Stimulated activated CD4-positive, alpha-beta T cell treated with anti-CD3 and anti-CD28 coated beads, Interleukin-12 subunit alpha, Interleukin-12 subunit beta, amount 100 ng/mL, for 4 hours (primary cell): Measurements from ENCODE around the gene SH3RF3.
A peak's percentile ranks its signal among the peaks of the same experiment; 100 is the strongest.
"Not testable (repeated sequence)": the region's sequence is repeated elsewhere in the genome, so short reads cannot be mapped to it uniquely, and the experiment has no call there.

Experiments
- DNase-seq: peaks from one replicate; pipeline ENCODE4 v3.0.0-alpha.2; 2020

SH3RF3 gene

DNA sequence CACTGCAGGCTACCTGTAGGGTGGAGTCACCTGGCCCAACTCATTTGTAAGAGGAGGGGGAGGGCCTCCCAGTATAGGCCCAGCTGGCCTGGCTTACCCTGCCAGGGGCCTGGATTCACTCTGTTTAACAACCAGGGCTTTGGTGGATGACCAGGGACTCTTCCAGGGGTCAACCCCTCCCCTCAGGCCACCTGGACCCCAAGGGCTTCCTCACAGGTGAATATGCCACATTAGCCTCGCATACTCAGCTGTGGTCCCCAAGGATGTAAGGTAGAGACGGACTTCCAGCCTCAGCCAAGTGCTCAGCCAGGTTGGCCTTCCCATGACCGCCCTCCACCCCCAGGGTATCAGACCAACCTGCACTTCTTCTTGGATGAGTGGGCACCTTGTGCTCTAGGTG is 8.8 kb upstream of the SH3RF3 start:
- no peak for DNase-seq

- DNase-seq: not testable (repeated sequence)
Measured at GRCh38 chr2:109120686-109121085, 8.3 kb upstream of the SH3RF3 start.

DNA sequence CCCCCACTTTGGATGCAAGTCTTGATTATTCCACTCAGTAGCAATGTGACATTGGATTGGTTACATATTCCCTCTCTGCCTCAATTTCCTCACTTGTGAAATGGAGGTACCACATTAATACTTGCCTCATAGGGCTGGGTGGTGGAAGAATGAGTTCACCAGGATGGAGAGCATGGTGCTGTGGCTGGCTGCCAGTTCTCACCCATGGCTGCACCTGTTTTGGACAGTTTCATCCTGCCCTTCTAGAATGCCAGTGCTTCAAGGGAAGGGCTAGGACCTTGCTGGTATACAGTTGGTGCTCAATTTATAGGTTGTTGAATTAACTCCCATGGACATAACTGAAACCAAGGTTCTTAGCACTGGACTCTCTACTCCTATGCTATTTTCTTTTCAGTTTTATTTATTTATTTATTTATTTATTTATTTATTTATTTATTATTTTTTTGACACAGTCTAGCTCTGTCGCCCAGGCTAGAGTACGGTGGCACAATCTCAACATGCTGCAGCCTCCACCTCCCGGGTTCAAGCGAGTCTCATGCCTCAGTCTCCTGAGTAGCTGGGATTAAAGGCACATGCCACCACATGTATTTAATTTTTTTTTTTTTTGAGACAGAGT is 5.3 kb upstream of the SH3RF3 start:
- no peak for DNase-seq

DNA sequence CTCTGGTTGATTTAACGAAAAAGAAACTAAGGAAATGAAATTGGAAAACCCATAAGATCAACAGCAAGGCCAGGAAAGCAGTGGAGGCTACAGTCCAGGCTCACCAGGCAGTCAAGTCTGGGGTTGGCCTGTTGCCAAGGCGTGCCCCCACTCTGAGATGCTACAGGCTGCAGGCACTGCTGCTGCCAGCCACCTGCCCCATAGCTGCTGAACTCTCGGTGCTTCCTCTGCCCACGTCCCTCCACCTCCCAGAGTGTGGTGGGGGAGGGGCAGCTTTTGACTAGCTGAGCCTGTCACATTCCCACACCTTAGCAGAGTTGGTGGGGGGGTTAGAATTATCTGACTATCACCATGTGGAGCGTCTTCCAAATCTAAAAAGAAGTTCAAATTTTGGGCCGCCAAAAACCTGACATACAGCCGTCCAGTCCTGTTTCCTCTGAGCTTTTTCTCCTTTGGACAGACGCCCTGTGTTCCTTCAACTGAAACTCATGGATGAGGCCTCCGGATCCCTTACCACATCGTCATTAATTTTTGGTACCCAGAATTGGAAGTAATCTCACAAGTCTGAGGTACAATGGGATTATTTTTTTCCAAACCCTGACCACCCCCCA is 3.9 kb upstream of the SH3RF3 start:
- no peak for DNase-seq

DNA sequence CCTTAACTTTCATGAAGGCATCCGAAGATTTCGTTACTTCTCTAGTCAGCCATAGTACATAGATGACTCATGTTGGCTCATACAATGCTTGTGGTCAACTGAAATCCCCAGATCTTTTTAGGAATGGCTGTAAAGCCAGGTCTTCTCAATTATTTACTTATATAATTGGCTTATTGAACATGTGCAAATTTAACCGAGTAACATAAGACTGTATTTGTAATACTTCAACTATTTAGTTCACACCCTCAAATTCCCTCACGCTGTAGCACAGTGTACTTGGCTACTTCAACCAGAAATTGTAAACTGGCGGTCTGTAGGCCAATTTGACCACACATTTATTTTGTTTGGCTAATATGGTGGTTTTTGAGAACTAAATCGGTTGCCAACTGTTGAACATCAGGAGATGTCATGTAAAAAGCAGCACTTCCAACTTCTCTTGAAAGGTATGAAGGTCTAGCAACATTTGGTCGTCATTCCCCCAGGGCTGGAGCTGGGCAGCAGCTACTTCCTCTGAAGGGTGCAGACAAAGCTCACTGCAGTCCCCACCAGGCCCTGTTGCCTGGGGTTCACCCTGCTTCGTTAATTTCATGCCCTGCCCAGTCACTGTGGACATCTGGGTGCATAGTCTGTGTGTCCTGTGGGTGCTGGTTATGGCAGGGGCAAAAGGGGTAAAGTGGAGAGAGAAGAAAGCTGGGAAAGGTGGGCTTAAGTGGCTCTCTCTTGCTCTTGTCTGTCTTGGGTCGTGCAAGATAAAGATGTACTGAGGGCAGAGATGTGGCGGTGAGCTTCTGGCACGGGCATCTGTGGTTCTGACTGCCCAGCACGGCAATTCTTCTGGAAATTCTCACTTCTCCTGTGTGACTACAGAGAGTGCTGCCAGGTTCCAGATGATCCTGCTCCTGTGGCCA is 3.2 kb upstream of the SH3RF3 start:
- no peak for DNase-seq

DNA sequence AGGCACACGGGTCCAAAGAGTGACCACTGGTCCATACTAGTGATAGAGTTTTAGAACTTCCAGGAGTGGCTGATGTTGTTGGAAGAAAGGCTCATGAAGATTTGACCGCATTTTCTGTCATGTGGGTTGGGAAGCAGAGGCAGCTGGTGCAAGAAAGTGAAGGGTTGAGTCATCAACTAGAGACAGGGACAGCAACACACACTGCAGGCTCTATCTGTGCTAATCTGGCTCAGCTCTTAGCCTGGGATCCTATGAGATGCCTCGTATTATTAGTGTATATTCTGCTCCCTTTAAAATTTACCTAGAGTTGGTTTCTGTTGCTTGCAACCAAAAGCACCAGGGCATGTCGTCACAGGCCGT is 2.5 kb upstream of the SH3RF3 start:
- no peak for DNase-seq

DNA sequence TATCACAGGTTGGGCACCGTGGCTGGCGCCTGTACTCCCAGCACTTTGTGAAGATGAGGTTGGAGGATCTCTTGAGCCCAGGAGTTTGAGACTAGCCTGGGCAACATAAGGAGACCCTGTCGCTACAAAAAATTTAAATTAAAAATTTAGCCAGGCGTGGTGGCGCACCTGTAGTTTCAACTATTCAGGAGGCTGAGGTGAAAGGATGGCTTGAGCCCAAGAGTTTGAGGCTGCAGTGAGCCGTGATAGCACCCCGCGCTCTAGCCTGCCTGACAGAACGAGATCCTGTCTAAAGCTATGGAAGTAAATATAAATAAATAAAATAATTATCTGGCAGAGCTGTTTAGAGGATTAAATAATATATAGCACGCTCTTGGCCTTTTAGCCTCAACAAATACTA is 1.4 kb upstream of the SH3RF3 start:
- DNase-seq: no peak

- peak; percentile 72 for DNase-seq
Measured at GRCh38 chr2:109128048-109128615, 873 bp upstream of the SH3RF3 start.

- peak; percentile 20 for DNase-seq
Measured at GRCh38 chr2:109129356-109129920, 433 bp downstream of the SH3RF3 start.

- DNase-seq: peak; percentile 13
Measured at GRCh38 chr2:109129921-109130722, 1.1 kb downstream of the SH3RF3 start.

GRCh38 chr2:109130723-109130995 is 1.7 kb downstream of the SH3RF3 start:
- DNase-seq: no peak

DNA sequence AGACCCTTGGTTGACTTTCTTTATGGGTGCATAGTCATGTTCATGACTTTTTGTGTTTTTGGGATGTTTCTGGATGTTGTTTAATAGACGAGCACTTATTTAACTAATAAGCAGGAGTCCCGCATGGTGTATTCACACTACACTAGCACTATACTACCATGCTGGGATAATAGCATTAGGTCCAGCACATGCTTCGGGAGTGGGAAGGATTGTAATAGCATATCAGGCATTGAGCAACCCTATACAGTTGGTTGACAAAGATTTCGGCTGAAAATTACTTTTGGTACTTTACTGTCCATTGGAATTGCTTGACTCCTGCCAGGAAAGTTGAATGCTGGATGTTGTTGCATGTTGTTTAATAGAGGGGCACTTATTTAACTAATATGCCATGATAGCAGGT is 2.8 kb downstream of the SH3RF3 start:
- no peak for DNase-seq

GRCh38 chr2:109132626-109133025 is 3.6 kb downstream of the SH3RF3 start:
- no peak for DNase-seq

GRCh38 chr2:109133746-109134145 is 4.7 kb downstream of the SH3RF3 start:
- no peak for DNase-seq

GRCh38 chr2:109134741-109135358 is 5.8 kb downstream of the SH3RF3 start:
- no peak for DNase-seq

GRCh38 chr2:109135359-109136197 is 6.6 kb downstream of the SH3RF3 start:
- DNase-seq: no peak

DNA sequence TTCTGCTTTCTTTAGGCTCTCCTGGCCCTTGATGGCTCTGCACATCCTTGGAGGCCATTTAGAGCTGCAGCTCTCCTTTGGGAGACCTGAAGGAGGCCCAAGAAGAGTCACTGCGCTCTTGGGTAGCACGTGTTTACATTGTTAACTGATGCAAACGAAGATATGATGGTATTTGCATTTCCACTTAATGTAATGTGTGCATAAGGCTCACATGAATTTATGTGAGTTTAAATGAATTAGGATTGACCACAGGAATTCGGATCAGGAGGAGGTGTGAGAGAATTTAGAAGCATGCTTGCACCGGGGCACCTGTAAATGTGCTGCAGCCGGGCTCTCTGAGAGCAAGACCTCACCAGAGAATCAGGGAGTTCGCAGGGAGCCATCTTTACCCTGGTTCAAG is 7.5 kb downstream of the SH3RF3 start:
- DNase-seq: no peak

GRCh38 chr2:109137616-109138015 is 8.6 kb downstream of the SH3RF3 start:
- DNase-seq: no peak

DNA sequence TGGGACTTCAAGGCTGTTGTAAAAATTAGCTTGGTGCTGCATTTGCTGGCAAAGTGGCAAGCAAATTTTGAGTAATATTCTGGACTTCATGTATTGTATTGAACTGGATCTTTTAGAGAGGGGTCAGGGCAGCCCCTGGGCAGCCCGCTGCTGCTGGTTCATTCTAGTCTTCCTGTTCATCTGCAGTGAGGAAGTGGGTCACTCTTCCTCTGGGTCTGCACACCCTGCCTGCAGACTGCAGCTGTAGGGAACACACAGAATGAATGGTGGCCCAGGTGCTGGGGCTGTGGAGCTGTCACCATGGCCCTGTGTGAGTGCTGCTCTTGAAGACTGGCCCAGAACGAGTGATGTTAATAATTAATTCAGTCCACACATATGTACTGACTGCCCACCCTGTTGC is 9.4 kb downstream of the SH3RF3 start:
- no peak for DNase-seq

- no peak for DNase-seq
Measured at GRCh38 chr2:109139002-109139401, 10.0 kb downstream of the SH3RF3 start.

- DNase-seq: no peak
Measured at GRCh38 chr2:109139865-109140396, 10.9 kb downstream of the SH3RF3 start.
